Renal cortex interstitium (tissue), 11 donors: Measurements from ENCODE around the gene DOCK8. TPM values are rescaled to one million over a fixed set of nuclear protein-coding genes. Genes with fewer than 3 reads are reported as not detected.

Experiments
- DNase-seq, 11 donors: peaks; one replicate each; pipeline ENCODE4 v3.0.0-alpha.2; 2013; ENCODE audit warnings: low read depth in 9 of 11, low spot score in 4 of 11; ENCODE audit errors: extremely low read depth in 1 of 11
- polyA plus RNA-seq, 3 donors: library from polyadenylated mRNA; unstranded; fragments of 120-200 nt; gene quantifications; one replicate each; pipeline ENCODE4 v1.2.1, GENCODE V29; 2013; ENCODE audit not compliant: insufficient read length in 3 of 3

DOCK8 gene
- polyA plus RNA-seq, 3 donors: 10.3 to 13.6 (median 12.6) TPM

DNA sequence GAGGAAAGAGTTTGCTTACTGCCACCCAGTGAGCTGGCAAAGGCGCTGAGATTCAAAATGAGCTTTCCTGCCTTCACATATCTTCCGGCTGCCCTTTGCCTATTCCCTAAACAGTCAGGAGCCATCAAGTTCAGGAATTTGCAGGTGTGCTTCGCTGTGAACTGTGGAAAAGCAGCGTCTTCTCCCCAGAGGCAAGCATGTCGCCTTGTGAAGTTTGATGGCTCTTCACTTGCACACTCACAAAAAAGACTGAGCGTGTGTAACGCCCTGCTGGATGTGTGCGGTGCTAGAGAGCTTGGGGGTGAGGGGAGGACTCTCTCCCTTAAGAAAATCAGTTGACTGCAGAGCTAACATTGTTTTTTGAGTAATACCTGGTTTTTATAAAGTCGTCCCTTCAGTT lies 288.7 kb downstream of the DOCK8 start:
- DNase-seq: no peak

DNA sequence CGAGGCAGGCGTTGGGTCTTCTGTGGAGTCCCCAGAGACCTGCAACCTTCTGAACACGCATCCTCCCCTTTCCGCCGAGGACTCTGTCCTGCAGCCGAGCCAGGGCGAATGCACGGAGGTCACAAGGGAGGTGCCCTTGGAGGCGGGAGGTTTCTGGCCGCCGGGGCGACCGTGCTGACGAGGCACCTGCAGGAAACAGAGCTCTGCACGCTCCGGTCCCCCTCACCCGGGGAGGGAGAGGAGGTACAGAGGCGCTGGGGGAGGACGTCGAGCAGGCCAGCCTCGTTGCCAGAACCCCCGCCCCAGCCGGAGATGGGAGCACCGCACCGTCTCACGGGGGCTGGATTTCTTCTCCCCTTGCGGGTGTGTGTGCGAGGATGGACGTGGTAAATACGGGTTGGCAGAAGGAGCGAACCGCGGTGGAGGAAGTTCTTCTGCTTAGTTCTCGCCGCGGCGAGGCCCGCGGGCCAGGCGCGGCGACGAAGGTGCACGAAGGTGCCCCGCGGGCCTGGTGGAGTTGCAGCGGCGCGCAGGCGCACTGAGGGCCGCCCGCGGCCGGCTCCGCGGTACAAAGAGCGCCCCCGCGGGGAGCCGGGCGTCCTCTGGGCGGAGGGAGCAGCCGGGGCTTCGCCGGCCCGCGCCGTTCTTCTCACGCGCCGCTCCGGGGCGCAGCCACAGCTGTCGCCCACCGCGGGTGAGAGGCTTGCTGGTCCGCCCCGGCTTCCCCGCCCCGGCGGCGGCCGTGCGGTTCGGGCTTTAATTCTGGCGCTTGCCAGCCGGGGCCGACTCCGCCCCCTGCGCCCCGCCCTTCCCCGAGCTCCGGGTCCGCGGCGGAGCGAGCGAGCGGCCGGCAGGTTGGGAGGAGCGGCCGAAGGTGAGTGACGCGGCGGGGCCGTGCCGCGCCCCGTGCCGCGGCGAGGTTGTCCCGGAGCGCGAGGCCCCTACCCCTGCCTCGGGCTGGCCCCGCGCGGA lies 289.5 kb downstream of the DOCK8 start, which contains the start of gene KANK1:
TSS of gene KANK1 (plus strand) at position 815 of the 972 bp plus-strand sequence.
- DNase-seq: peak in 7 of 11 donors; percentile 53 to 72 (median 57)

DNA sequence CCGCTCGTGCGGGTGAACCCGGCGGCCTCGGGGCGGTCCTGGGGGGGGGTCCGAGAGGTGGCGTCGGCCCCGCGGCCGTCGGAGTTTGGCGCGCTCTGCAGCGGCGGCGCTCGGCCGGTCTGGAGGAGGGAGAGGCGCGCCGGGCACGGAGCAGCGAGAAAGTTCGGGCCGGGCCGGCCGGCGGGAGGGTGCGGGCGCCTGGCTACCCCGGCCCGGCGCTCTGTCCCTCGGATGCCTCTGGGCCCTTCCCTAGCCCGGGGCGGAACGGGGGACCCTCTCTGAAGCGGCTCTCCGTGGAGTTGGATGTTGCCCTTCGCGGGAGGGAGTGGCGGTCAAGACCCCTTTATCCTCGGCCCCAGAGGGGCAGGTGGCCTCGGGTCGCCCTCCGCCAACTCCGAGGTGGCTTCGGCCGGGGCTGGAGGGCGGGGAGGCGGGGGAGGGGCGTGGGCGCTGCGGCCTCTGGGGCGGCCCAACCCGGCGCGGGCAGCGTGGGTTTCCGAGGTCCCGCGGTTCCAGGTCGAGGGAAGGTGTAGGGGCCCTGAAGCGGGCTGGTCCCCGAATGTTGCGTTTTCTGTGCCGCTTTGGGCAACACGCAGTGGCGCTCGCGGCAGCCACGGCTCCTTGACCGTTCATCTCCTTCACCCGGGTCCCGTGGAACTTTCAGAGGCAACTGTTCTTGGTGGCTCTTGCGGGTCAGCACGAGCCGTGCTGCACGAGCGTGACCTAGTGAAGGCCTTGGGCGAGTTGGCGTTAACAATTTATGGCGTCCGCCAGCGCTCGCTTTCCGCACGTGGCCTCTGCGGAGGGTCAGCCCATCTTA lies 290.5 kb downstream of the DOCK8 start:
- no peak for DNase-seq

DNA sequence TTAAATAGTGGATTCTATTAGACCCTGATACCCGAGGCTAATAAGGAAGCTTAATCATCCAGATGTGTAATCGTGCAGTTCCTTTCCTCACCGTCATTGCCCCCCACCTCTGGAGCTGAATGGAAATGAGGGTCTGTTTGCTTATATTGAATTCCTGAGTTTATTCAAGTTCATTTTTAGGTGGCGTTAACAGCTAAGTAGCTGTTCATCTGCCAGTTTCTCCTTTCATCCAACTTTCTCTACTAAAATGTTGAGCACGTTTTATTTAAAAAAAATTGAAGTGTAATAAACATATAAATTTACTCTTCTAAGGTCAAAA lies 291.0 kb downstream of the DOCK8 start:
- no peak for DNase-seq

DNA sequence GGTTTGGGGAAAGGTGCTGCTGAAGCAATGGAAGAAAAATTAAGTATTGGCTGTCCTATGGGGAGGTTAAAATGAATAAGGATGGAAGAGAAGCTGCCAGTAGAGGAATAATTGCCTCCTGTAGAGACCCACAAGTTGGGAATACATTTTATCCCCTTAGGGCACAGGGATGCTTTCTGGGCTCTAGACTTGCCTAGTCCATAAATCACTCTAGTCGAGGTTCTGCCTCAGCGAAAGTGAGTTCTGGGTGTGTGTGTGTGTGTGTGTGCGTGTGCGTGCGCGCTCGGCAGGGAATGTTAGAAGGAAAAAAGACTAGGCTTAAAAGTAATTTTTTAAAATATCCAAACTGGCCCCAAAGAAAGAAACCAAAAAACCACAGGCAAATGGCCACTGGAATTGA lies 291.6 kb downstream of the DOCK8 start:
- no peak for DNase-seq

DNA sequence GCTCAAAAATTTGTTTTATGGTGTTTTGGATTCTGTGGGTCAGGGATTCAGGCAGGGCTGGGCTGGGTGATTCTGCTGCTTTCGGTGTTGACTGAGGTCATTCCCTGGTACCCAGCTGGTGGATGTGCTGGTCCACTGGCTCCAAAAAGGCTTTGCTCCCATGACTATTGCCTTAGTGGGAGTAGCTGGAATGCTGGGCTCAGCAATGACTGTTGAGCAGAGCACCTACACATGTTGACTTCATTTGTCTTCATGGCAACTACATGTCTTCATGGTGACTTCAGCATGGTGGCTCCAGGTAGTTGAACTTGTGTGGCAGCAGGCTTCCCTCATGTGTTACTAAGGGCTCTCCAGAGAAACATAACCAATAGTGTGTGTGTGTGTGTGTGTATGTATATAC lies 297.2 kb downstream of the DOCK8 start:
- no peak for DNase-seq

DNA sequence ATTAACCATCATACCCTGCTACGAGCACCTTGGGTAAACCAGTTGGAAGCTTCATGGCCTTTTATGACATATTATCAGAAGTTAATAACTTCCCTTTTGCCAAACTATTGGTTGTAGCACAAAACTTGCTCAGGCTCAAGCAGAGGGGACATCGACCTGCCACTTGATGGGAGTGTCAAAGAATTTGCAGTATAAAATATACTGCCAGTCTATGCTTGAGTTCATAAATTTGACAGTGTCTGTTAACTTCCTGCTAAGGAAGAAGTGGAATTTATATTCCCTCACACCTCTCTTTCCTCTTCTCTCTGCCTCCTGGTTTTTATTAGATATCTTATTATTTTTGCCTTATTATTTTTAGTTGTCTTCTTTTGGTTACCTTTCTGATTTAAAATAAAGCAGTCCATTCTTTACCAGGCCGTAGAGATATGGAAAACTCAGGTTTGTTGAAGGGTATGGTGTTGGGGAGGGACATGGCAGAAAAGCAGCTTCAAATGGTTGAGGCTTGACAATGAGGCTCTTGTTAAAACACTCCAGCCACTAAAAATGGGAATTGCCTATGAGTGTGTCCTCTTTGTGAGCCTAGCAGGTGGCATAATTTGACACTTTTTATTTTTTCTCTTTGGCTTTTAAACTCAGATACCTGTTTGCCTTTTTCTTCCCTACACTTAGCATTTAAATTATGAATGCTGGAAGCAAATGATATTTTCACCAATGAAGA lies 298.0 kb downstream of the DOCK8 start:
- DNase-seq: no peak

Other genes with a start within 250 kb of the DOCK8 start
- 10 to 100 TPM; 22.0 to 24.2 (median 24.0) TPM for gene WASHC1, start 185.4 kb upstream of the DOCK8 start, polyA plus RNA-seq
- under 1 TPM; 0.24 to 0.76 (median 0.62) TPM for gene FOXD4, start 96.4 kb upstream of the DOCK8 start, polyA plus RNA-seq
- 10 to 100 TPM; 52.3 to 97.2 (median 83.4) TPM for gene ZNG1A, start 35.8 kb upstream of the DOCK8 start, polyA plus RNA-seq